Nephron (organoid): ENCODE data around the gene SEMA5A.

ENCODE experiments used
- H3K27ac Mint-ChIP-seq, 3 experiments: 2 replicates each; pipeline ENCODE4 v1.8.0; 2020; ENCODE audit warnings: mixed read lengths in 3 of 3, mild to moderate bottlenecking in 2 of 3, moderate library complexity in 1 of 3
- H3K27me3 Mint-ChIP-seq: 2 replicates; pipeline ENCODE4 v1.8.0; 2021; ENCODE audit warnings: low read depth, mild to moderate bottlenecking, moderate library complexity, mixed read lengths
- H3K36me3 Mint-ChIP-seq: 2 replicates; pipeline ENCODE4 v1.8.0; 2020; ENCODE audit warnings: low read depth, mixed read lengths
- H3K4me1 Mint-ChIP-seq: 2 replicates; pipeline ENCODE4 v1.8.0; 2020; ENCODE audit warnings: mixed read lengths
- H3K4me3 Mint-ChIP-seq, 3 experiments: 2 replicates each; pipeline ENCODE4 v1.8.0; 2020; ENCODE audit warnings: mild to moderate bottlenecking in 3 of 3, mixed read lengths in 3 of 3, moderate library complexity in 2 of 3
- H3K9me3 Mint-ChIP-seq: 2 replicates; pipeline ENCODE4 v1.8.0; 2020; ENCODE audit warnings: mixed read lengths
- TF ChIP-seq, protein P1 (sequence below), 3 experiments: fragments of 200-600 bp; sonication (generic); IDR thresholded peaks; one replicate each; pipeline ENCODE4 v1.5.0; 2021; ENCODE audit warnings: antibody characterized with exemption in 3 of 3; ENCODE audit not compliant: unreplicated experiment in 3 of 3

The SEMA5A gene

DNA sequence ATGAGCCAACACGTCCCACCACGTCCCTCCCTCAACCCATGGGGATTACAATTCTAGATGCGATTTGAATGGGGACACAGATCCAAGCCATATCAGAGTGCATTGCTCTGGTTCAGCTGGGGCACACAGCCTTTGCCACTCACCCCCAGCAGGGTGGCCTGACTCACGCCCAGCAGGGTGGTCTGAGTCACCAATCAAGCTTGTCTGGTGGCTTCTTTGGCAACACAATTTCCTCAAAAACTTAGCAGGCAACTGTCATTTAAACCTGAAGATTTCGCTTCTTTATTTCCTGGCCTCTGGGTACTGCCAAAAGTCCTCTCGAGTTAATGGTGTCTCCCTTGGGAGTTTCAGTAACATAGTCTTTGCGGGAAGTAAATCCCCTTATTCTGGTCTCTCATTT, 16.3 kb upstream of the SEMA5A start:
- Mint-ChIP-seq H3K4me1 (no peaks in the 10 kb centered on the region), H3K27ac (no peak overlapping the region), H3K9me3 (no peaks in the 10 kb centered on the region), H3K36me3 (no peaks in the 10 kb centered on the region), H3K27me3 (peaks cover 5% of the 10 kb centered on the region), H3K4me3 (no peak overlapping the region)
- TF ChIP-seq, protein P1, sequence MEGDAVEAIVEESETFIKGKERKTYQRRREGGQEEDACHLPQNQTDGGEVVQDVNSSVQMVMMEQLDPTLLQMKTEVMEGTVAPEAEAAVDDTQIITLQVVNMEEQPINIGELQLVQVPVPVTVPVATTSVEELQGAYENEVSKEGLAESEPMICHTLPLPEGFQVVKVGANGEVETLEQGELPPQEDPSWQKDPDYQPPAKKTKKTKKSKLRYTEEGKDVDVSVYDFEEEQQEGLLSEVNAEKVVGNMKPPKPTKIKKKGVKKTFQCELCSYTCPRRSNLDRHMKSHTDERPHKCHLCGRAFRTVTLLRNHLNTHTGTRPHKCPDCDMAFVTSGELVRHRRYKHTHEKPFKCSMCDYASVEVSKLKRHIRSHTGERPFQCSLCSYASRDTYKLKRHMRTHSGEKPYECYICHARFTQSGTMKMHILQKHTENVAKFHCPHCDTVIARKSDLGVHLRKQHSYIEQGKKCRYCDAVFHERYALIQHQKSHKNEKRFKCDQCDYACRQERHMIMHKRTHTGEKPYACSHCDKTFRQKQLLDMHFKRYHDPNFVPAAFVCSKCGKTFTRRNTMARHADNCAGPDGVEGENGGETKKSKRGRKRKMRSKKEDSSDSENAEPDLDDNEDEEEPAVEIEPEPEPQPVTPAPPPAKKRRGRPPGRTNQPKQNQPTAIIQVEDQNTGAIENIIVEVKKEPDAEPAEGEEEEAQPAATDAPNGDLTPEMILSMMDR (IDR thresholded peaks at IDR 0.05; ENCODE audit: unreplicated experiment in 3 of 3) = no peak

DNA sequence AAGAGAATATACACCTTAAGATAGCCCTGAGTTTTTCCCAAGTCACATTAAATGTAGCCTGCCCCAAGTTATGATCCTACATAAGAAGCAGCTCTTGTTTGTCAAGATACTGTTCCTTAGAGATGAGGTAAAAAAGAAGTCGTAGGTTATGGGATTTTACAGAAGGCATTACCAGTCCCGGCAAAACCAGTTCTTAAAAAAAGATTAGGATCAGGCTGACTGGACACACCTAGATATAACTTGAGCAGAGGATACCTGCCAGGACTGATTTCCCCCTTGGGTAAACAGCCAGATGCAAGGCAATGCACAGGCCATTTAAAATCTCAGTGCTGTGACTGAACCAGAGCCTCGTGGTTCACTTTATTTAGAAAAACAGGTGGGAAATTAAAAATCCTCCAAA, 14.1 kb upstream of the SEMA5A start:
- no peaks in the 10 kb centered on the region for H3K36me3 Mint-ChIP-seq
- H3K27me3 Mint-ChIP-seq = peaks cover 9% of the 10 kb centered on the region
- H3K27ac Mint-ChIP-seq = no peak overlapping the region
- no peaks in the 10 kb centered on the region for H3K4me1 Mint-ChIP-seq
- H3K4me3 Mint-ChIP-seq = no peak overlapping the region
- no peaks in the 10 kb centered on the region for H3K9me3 Mint-ChIP-seq
- TF ChIP-seq, protein P1 (IDR thresholded peaks at IDR 0.05; ENCODE audit: unreplicated experiment in 3 of 3) = no peak

DNA sequence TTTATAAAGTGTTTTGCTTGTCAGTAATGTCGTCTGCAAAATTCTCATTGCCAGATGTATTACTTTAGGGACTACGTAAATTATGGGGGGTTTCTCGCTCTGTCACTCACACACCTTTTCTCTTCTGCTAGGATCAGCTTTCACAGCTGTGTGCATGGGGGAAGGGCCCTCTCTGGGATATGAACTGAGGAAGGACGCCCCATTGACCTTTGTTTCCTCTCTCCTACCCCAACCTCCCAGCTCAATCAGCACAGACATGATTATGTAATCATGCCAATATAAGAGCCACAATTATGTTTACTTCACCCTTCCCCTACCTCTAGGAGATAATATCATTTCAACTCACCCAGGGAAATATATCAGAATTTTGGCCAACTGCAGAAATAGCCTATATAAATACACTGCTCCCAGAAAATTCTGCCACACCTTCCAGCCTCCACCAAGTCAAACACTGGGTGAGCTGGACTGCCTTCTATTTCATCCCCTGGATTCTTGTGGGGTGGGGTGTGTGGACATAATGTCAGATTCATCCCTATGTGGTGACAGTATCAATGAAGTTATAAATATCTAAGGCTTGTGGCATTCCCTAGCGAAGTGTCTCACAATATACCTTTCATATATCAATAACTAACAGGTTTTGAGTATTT, 12.6 kb upstream of the SEMA5A start:
- peaks cover 9% of the 10 kb centered on the region for H3K27me3 Mint-ChIP-seq
- no peak overlapping the region for H3K27ac Mint-ChIP-seq
- H3K36me3 Mint-ChIP-seq = peaks cover 5% of the 10 kb centered on the region
- H3K4me3 Mint-ChIP-seq = no peak overlapping the region
- TF ChIP-seq, protein P1 (IDR thresholded peaks at IDR 0.05; ENCODE audit: unreplicated experiment in 3 of 3) = no peak
- H3K4me1 Mint-ChIP-seq = no peaks in the 10 kb centered on the region
- no peaks in the 10 kb centered on the region for H3K9me3 Mint-ChIP-seq

DNA sequence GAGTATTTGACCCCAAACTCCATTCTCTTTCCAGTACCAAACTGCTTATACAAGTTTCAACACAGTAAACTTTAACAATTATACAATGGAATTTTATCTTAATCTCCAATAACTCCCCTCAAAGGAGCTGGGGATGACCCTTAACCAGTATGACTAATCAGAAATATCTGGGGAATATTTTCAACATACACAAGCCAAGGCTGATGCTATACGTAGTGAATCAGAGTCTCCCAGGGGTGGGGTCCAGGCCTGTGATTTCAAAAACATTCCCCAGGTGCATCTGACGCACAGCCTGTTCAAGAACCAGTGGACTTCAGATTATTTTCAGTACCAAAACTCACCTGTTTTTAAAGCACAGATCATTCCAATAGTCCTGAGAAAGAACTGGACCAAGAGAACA, 11.8 kb upstream of the SEMA5A start:
- Mint-ChIP-seq H3K27me3 (peaks cover 9% of the 10 kb centered on the region), H3K9me3 (peaks cover 2% of the 10 kb centered on the region), H3K4me1 (no peaks in the 10 kb centered on the region), H3K27ac (no peak overlapping the region), H3K4me3 (no peak overlapping the region), H3K36me3 (peaks cover 10% of the 10 kb centered on the region)
- TF ChIP-seq, protein P1 (IDR thresholded peaks at IDR 0.05; ENCODE audit: unreplicated experiment in 3 of 3) = no peak

DNA sequence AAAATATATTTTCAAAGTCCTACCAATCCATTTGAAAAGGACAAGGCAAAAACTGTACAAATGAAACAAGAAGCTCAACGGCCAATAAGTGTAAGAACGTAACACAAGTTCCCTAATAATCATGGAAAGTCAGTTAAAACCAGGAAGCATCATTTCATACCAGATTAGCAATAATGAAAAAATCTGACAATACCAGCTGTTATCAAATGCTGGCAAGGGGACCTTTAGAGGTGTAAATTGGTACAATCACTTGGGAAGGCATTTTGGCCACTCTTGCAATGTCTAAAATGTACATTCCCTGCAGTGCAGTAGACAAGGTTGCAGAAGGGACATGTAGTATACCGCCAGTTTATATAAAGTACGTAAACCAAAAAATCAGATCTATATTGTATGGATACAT, 10.1 kb upstream of the SEMA5A start:
- H3K4me3 Mint-ChIP-seq = no peak overlapping the region
- peaks cover 2% of the 10 kb centered on the region for H3K9me3 Mint-ChIP-seq
- no peak overlapping the region for H3K27ac Mint-ChIP-seq
- H3K27me3 Mint-ChIP-seq = peaks cover 4% of the 10 kb centered on the region
- TF ChIP-seq, protein P1 (IDR thresholded peaks at IDR 0.05; ENCODE audit: unreplicated experiment in 3 of 3) = no peak
- H3K36me3 Mint-ChIP-seq = peaks cover 22% of the 10 kb centered on the region
- H3K4me1 Mint-ChIP-seq = no peaks in the 10 kb centered on the region

DNA sequence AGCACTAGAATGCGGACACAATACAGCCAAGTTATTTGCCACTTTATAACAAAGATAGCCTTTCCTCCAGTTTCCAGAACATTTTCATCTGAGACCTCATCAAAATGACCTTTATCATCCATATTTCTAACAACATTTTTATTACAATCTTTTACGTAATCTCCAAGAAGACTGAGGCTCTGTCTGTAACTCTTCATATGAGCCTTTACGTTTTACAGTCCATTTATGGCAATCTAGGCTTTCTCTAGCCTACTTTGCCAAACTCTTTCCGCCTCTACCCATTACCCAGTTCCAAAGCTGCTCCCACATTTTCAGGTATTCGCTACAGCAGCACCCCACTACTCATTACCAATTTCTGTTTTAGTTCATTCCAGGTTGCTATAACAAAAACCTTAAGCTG, 8.2 kb upstream of the SEMA5A start:
- H3K27ac Mint-ChIP-seq = no peak overlapping the region
- H3K9me3 Mint-ChIP-seq = peaks cover 2% of the 10 kb centered on the region
- TF ChIP-seq, protein P1 (IDR thresholded peaks at IDR 0.05; ENCODE audit: unreplicated experiment in 3 of 3) = no peak

More for the DNA sequence above, 8.2 kb upstream of the SEMA5A start:
- Mint-ChIP-seq H3K36me3 (peaks cover 39% of the 10 kb centered on the region), H3K4me1 (no peaks in the 10 kb centered on the region), H3K27me3 (peaks cover 4% of the 10 kb centered on the region), H3K4me3 (no peak overlapping the region)
